Kidney (tissue), 14 donors: Measurements from ENCODE around the gene ISCA2. TPM values are rescaled to one million over a fixed set of nuclear protein-coding genes. Genes with fewer than 3 reads are reported as not detected.
A peak's percentile ranks its signal among the peaks of the same experiment; 100 is the strongest.

Experiments used
- DNase-seq, 5 donors: peaks; one replicate each; pipeline ENCODE4 v3.0.0-alpha.2; 2013 to 2020
- FAIRE-seq: peaks from 2 replicates; lab custom pipeline; 2012; peaks lifted over from hg19 to GRCh38; lab: Jason Lieb, UNC
- H3K27ac ChIP-seq, 2 donors: one replicate each; pipeline ENCODE4 v1.7.0; 2013; ENCODE audit warnings: low read depth in 2 of 2, low read length in 2 of 2, inconsistent platforms in 1 of 2
- H3K27me3 ChIP-seq: one replicate; pipeline ENCODE4 v1.7.1; 2013; ENCODE audit warnings: low read length, inconsistent platforms; ENCODE audit not compliant: control insufficient read depth, insufficient read depth
- H3K36me3 ChIP-seq, 3 donors: one replicate each; pipeline versions ENCODE4 v1.7.0 to v1.7.1; 2013; ENCODE audit warnings: low read length in 3 of 3, control low read depth in 1 of 3, inconsistent platforms in 1 of 3; ENCODE audit not compliant: insufficient read depth in 3 of 3, control insufficient read depth in 2 of 3
- H3K4me1 ChIP-seq, 3 donors: one replicate each; pipeline versions ENCODE4 v1.7.0 to v1.7.1; 2013; ENCODE audit warnings: low read length in 3 of 3, inconsistent platforms in 1 of 3, low read depth in 1 of 3; ENCODE audit not compliant: control insufficient read depth in 2 of 3, insufficient read depth in 2 of 3
- H3K4me3 ChIP-seq, 3 donors: one replicate each; pipeline versions ENCODE4 v1.7.0 to v1.8.1; 2013; ENCODE audit warnings: low read length in 3 of 3, control low read depth in 1 of 3, inconsistent platforms in 1 of 3
- H3K9ac ChIP-seq, 3 donors: one replicate each; pipeline versions ENCODE4 v1.7.0 to v1.7.1; 2013; ENCODE audit warnings: low read length in 3 of 3, control low read depth in 1 of 3, inconsistent platforms in 1 of 3
- H3K9me3 ChIP-seq, 3 donors: one replicate each; pipeline versions ENCODE4 v1.7.0 to v1.7.1; 2013; ENCODE audit warnings: low read length in 3 of 3, control low read depth in 1 of 3, inconsistent platforms in 1 of 3; ENCODE audit not compliant: control insufficient read depth in 2 of 3, insufficient read depth in 1 of 3
- intact Hi-C: fragments of 100-400 bp; cut with DNase I; formaldehyde crosslinking; loops from one replicate; pipeline ENCODE4 v1.11.1; 2022
- polyA plus RNA-seq: library from polyadenylated mRNA; stranded (reverse); fragments of 350-450 nt; fragmentation: Illumina TruSeq; extraction: RNeasy Lipid Tissue Mini Kit (QIAGEN cat#74804); gene quantifications from one replicate; pipeline ENCODE4 v1.2.3, GENCODE V29; 2014; ENCODE audit warnings: low read depth, low replicate concordance; ENCODE audit not compliant: insufficient read depth
- total RNA-seq: library from RNA; stranded (reverse); fragmentation: NEBNext Ultra II Directional; extraction: Animal tissue kit (Norgen Biotek cat#: 25700); gene quantifications from one replicate; pipeline ENCODE4 v1.2.1, GENCODE V29; 2021
- TF ChIP-seq, protein P1 (sequence below): IDR thresholded peaks from 3 replicates; pipeline ENCODE4 v1.5.1; 2012; ENCODE audit warnings: mild to moderate bottlenecking, moderate library complexity, borderline replicate concordance; ENCODE audit not compliant: insufficient read depth; ENCODE audit errors: extremely low read depth
- donor health status: control.
- donor health status: control.
- donor health status: control.
- donor health status: control.
- donor health status: control.
- donor health status: DM: yes; HTN: yes; CAD: no.
- donor health status: Normal renal cell carcinoma (clear cell type).

ISCA2 gene
- total and polyA plus RNA-seq, 2 donors from 2014 or later = 27.1 to 60.1 TPM

DNA sequence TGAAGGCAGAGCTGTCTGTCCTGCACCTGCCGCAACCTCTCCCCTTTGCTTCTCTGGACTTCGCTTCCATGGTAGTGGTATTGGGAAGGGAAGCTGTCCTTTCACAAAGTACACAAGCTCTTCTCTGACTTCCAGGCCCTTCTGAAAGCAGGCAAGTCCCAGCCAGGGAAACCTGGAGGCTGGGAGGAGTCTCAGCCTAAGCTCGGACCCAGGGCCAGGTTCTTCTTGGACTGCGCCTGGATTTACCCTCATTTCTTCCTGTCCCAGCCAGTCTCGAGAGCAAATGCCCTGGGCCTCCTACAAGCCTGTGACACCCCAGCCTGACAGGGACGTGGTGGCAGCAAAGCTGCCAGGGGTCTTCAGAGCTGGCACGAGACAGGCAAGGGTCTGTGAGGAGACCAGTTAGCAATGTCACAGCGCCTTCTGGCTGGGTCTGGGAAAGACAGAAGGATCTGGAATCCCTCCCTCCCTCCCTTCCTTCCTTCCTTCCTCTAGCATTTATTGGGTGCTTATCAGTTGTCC is 22.4 kb downstream of the ISCA2 start:
- H3K27ac ChIP-seq = no peak overlapping the region
- H3K9me3 ChIP-seq = no peaks in the 10 kb centered on the region
- intact Hi-C loops = no loop called here
- H3K9ac ChIP-seq = no peak overlapping the region
- peaks cover 0 to under 1% (median 0%) of the 10 kb centered on the region in 3 donors for H3K36me3 ChIP-seq
- FAIRE-seq = no peak
- TF ChIP-seq, protein P1, sequence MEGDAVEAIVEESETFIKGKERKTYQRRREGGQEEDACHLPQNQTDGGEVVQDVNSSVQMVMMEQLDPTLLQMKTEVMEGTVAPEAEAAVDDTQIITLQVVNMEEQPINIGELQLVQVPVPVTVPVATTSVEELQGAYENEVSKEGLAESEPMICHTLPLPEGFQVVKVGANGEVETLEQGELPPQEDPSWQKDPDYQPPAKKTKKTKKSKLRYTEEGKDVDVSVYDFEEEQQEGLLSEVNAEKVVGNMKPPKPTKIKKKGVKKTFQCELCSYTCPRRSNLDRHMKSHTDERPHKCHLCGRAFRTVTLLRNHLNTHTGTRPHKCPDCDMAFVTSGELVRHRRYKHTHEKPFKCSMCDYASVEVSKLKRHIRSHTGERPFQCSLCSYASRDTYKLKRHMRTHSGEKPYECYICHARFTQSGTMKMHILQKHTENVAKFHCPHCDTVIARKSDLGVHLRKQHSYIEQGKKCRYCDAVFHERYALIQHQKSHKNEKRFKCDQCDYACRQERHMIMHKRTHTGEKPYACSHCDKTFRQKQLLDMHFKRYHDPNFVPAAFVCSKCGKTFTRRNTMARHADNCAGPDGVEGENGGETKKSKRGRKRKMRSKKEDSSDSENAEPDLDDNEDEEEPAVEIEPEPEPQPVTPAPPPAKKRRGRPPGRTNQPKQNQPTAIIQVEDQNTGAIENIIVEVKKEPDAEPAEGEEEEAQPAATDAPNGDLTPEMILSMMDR = no peak
- H3K27me3 ChIP-seq = no peaks in the 10 kb centered on the region
- H3K4me1 ChIP-seq = no peaks in the 10 kb centered on the region
- DNase-seq = peak in 1 of 5 donors; percentile 19
- no peak overlapping the region for H3K4me3 ChIP-seq

DNA sequence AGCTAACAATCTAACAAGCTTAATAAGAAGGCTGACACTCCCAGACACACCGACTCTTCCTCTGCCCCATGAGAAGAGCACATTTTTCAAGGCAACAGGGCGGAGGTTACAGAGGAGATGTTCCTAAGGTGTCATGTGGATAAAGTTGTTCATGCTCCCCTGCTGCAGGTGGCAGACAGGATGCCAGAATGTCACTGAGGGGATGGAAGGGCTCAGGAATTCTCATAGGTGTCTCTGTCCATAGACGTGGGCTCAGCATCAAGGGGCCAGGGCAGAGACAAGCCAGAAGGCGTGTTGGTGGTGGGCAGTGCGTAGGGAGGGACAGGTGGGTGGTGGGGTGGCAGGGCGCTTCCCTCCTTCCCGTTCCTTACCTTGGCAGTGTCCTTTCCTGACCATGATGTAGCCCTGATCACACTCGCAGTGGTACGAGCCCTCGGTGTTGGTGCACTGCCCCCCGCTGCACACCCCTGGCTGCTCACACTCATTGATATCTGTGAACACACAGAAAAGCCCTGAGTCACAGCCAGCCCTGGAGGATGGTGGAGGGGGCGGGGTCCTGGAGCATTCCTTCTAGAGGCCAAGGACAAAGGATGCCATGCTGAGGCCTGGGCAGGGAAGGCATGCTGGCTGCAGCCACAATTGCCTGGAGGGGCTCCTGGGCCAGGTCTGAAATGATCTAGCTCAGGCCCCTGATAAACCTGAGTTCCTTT is 23.0 kb downstream of the ISCA2 start:
- peak in 1 of 5 donors; percentile 53 for DNase-seq

DNA sequence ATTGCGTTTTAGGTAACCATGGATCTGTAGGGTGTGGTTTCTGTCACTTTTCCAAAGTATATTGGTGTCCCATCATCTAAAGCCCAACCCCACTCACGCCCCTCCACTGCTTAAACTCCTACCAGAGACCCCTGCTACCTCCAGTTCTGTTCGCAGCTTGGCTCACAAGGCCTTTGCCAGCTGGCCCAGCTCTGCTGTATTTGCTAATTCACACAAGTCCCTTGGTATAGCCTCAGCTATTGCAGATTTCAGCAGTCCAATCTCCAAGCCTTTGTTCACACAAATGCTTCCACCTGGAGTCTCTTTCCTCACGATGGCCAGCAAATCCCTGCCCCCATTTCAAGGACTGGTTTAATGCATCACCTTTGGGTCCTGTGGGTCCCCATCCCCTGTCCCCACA is 24.2 kb downstream of the ISCA2 start:
- H3K4me3 ChIP-seq = no peak overlapping the region
- intact Hi-C loops = no loop called here
- TF ChIP-seq, protein P1 = no peak
- H3K27me3 ChIP-seq = no peaks in the 10 kb centered on the region
- H3K9ac ChIP-seq = no peak overlapping the region
- no peaks in the 10 kb centered on the region for H3K9me3 ChIP-seq
- FAIRE-seq (no peak), DNase-seq (peak in 1 of 5 donors; percentile 25)
- H3K27ac ChIP-seq = no peak overlapping the region
- peaks cover 0 to 4% (median 0%) of the 10 kb centered on the region in 3 donors for H3K36me3 ChIP-seq
- no peaks in the 10 kb centered on the region for H3K4me1 ChIP-seq

More for the DNA sequence above, 23.0 kb downstream of the ISCA2 start:
- intact Hi-C loops = no loop called here
- H3K9me3 ChIP-seq = no peaks in the 10 kb centered on the region
- H3K27ac ChIP-seq = no peak overlapping the region
- H3K27me3 ChIP-seq = no peaks in the 10 kb centered on the region
- H3K36me3 ChIP-seq = peaks cover 0 to 4% (median 0%) of the 10 kb centered on the region in 3 donors
- H3K4me1 ChIP-seq = no peaks in the 10 kb centered on the region
- no peak for FAIRE-seq
- no peak overlapping the region for H3K4me3 ChIP-seq
- TF ChIP-seq, protein P1 = no peak
- H3K9ac ChIP-seq = no peak overlapping the region
